ENCODE data around the gene NXPH4.

Gene NXPH4

GRCh38 chr12:57216014-57216911 is at the start of gene NXPH4:
Gene NXPH4, plus strand, starts transcription at chr12:57216794. Its CDS starts 176 bp downstream, at chr12:57216970.
- peak in 2 of 3 donors; percentile 29 to 67 for DNase-seq

GRCh38 chr12:57166971-57167371 is 49.6 kb upstream of the NXPH4 start:
- DNase-seq = peak; percentile 73 to 86 (median 77)

GRCh38 chr12:57168058-57168457 is 48.5 kb upstream of the NXPH4 start:
- DNase-seq = no peak

- no peak for DNase-seq
Observed at GRCh38 chr12:57169046-57169795, 47.4 kb upstream of the NXPH4 start.

GRCh38 chr12:57169969-57170368 is 46.6 kb upstream of the NXPH4 start:
- DNase-seq = no peak

- no peak for DNase-seq
Observed at GRCh38 chr12:57170408-57170807, 46.2 kb upstream of the NXPH4 start.

- no peak for DNase-seq
Observed at GRCh38 chr12:57170927-57171326, 45.7 kb upstream of the NXPH4 start.

- no peak for DNase-seq
Observed at GRCh38 chr12:57171668-57172067, 44.9 kb upstream of the NXPH4 start.

GRCh38 chr12:57173089-57173488 is 43.5 kb upstream of the NXPH4 start:
- peak; percentile 41 to 71 (median 45) for DNase-seq

GRCh38 chr12:57173683-57174082 is 42.9 kb upstream of the NXPH4 start:
- DNase-seq = no peak

GRCh38 chr12:57175428-57176138 is 41.0 kb upstream of the NXPH4 start:
- DNase-seq = peak; percentile 80 to 91 (median 87)

- no peak for DNase-seq
Observed at GRCh38 chr12:57176139-57176477, 40.5 kb upstream of the NXPH4 start.

- DNase-seq = no peak
Observed at GRCh38 chr12:57176846-57177245, 39.7 kb upstream of the NXPH4 start.

GRCh38 chr12:57177354-57177753 is 39.2 kb upstream of the NXPH4 start:
- DNase-seq = no peak

- DNase-seq = no peak
Observed at GRCh38 chr12:57178213-57178612, 38.4 kb upstream of the NXPH4 start.

- no peak for DNase-seq
Observed at GRCh38 chr12:57179331-57180086, 37.1 kb upstream of the NXPH4 start.

- no peak for DNase-seq
Observed at GRCh38 chr12:57180321-57180989, 36.1 kb upstream of the NXPH4 start.

- DNase-seq = no peak
Observed at GRCh38 chr12:57181072-57181471, 35.5 kb upstream of the NXPH4 start.

- DNase-seq = no peak
Observed at GRCh38 chr12:57181561-57182155, 34.9 kb upstream of the NXPH4 start.

- peak; percentile 64 to 78 (median 74) for DNase-seq
Observed at GRCh38 chr12:57182918-57183575, 33.5 kb upstream of the NXPH4 start.

Data from suppressor macrophage treated with lipopolysaccharide for 1 hour (primary cell).